Hypothalamus (tissue), 51 donors: Measurements from ENCODE around the gene ZNF581.
A peak's percentile ranks its signal among the peaks of the same experiment; 100 is the strongest.

Source experiments
- DNase-seq, 51 donors: peaks; one replicate each; lab custom pipeline; 2025; lab: John Stamatoyannopoulos, UW

Gene ZNF581

GRCh38 chr19:55625004-55625326, 18.5 kb upstream of the ZNF581 start:
- DNase-seq = no peak

GRCh38 chr19:55626350-55626749, 17.1 kb upstream of the ZNF581 start:
- DNase-seq = no peak

- DNase-seq = peak in 45 of 51 donors; percentile 8 to 100 (median 64)
Observed at GRCh38 chr19:55632463-55632834, 11.0 kb upstream of the ZNF581 start.

- no peak for DNase-seq
Observed at GRCh38 chr19:55633861-55634260, 9.6 kb upstream of the ZNF581 start.

GRCh38 chr19:55635334-55635717, 8.1 kb upstream of the ZNF581 start:
- no peak for DNase-seq

GRCh38 chr19:55635856-55636440, 7.5 kb upstream of the ZNF581 start:
- no peak for DNase-seq

- no peak for DNase-seq
Observed at GRCh38 chr19:55636723-55637122, 6.7 kb upstream of the ZNF581 start.

GRCh38 chr19:55637534-55637933, 5.9 kb upstream of the ZNF581 start:
- no peak for DNase-seq

- peak in 2 of 51 donors; percentile 9 to 10 for DNase-seq
Observed at GRCh38 chr19:55638864-55639359, 4.5 kb upstream of the ZNF581 start.

- DNase-seq = peak in 39 of 51 donors; percentile 12 to 73 (median 47)
Observed at GRCh38 chr19:55640043-55640576, 3.3 kb upstream of the ZNF581 start.

- peak in 46 of 51 donors; percentile 21 to 84 (median 68) for DNase-seq
Observed at GRCh38 chr19:55640577-55641425, 2.6 kb upstream of the ZNF581 start, which contains the start of gene ZNF580. Gene ZNF580 (plus strand): TSS chr19:55641002. CDS start chr19:55642509, 1,507 bp downstream.

GRCh38 chr19:55641426-55642152, 1.9 kb upstream of the ZNF581 start:
- DNase-seq = peak in 2 of 51 donors; percentile 38 to 53

- peak in 4 of 51 donors; percentile 13 to 34 (median 22) for DNase-seq
Observed at GRCh38 chr19:55642153-55643002, 1.1 kb upstream of the ZNF581 start.

GRCh38 chr19:55643887-55644176, 383 bp downstream of the ZNF581 start:
- DNase-seq = peak in 1 of 51 donors; percentile 40

- DNase-seq = no peak
Observed at GRCh38 chr19:55644191-55644833, 863 bp downstream of the ZNF581 start.

- no peak for DNase-seq
Observed at GRCh38 chr19:55644842-55645511, 1.5 kb downstream of the ZNF581 start.

- no peak for DNase-seq
Observed at GRCh38 chr19:55645512-55645881, 2.0 kb downstream of the ZNF581 start.

- DNase-seq = no peak
Observed at GRCh38 chr19:55646889-55647731, 3.7 kb downstream of the ZNF581 start.
